ENCODE measurements around the gene HCFC1R1. TPM values are rescaled to one million over a fixed set of nuclear protein-coding genes. Genes with fewer than 3 reads are reported as not detected.
A peak's percentile ranks its signal among the peaks of the same experiment; 100 is the strongest.

The HCFC1R1 gene
- total and polyA plus RNA-seq, 2 experiments from 2014 or later, result 30.2 to 192 TPM

GRCh38 chr16:3009568-3010390 lies 14.0 kb downstream of the HCFC1R1 start:
- Mint-ChIP-seq H3K4me3 (peak overlapping the region; percentile 82), H3K27ac (peak overlapping the region; percentile 100), H3K27me3 (ENCODE audit: insufficient read depth, low read depth, poor library complexity) (peaks cover 54% of the 10 kb centered on the region), H3K4me1 (peaks cover 66% of the 10 kb centered on the region), H3K36me3 (ENCODE audit: low read depth) (peaks cover 18% of the 10 kb centered on the region), H3K9me3 (no peaks in the 10 kb centered on the region)
- no peaks in the 10 kb centered on the region for H3K36me3 ChIP-seq (ENCODE audit: insufficient read depth)
- no peaks in the 10 kb centered on the region for H3K9me2 ChIP-seq (ENCODE audit: insufficient read depth)
- DNase-seq (ENCODE audit: low spot score) (peak; percentile 97), ATAC-seq (peak; percentile 20)
- H3K4me1 ChIP-seq (ENCODE audit: insufficient read depth), result peaks cover 82% of the 10 kb centered on the region
- H4K20me1 ChIP-seq (replicated peaks; ENCODE audit: insufficient read depth), result peaks cover 1% of the 10 kb centered on the region; the same call in 1 of the 2 replicates
- H3K4me3 ChIP-seq, result peak overlapping the region; percentile 55
- 0 out of 2 replicates have a peak, but pooled peaks have one; percentile 17 for TF ChIP-seq ETS1 (IDR thresholded peaks at IDR 0.05)
- TF ChIP-seq EZH2 (IDR thresholded peaks at IDR 0.05; ENCODE audit: low read depth, unreplicated experiment), result no peak
- no peak for TF ChIP-seq ZNF331 (CRISPR knock-in tag; IDR thresholded peaks at IDR 0.05; ENCODE audit: low read depth)
- TF ChIP-seq POLR2AphosphoS5 (IDR thresholded peaks at IDR 0.05; ENCODE audit: low read depth), result peak; percentile 64; the same call in 1 of the 2 replicates
- 0 out of 2 replicates have a peak, but pooled peaks have one; percentile 17 for TF ChIP-seq CREB1 (CRISPR knock-in tag; IDR thresholded peaks at IDR 0.05; ENCODE audit: low read depth)
- TF ChIP-seq JUNB (IDR thresholded peaks at IDR 0.05; ENCODE audit: unreplicated experiment), result no peak
- TF ChIP-seq REST (IDR thresholded peaks at IDR 0.05; ENCODE audit: unreplicated experiment), result peak; percentile 33
- H3F3A ChIP-seq (replicated peaks; ENCODE audit: low read depth), result peaks cover 58% of the 10 kb centered on the region
- H3K27ac ChIP-seq (ENCODE audit: low read depth), result peak overlapping the region; percentile 100
- peaks cover 11% of the 10 kb centered on the region for H3K27me3 ChIP-seq (ENCODE audit: insufficient read depth)
- H3K79me2 ChIP-seq (replicated peaks; ENCODE audit: insufficient read depth), result no peaks in the 10 kb centered on the region; the same call in 1 of the 2 replicates
- H3K4me2 ChIP-seq, result peak overlapping the region; percentile 84
- no peak overlapping the region for H2AFZ ChIP-seq

- Histone ChIP-seq H3K27me3 (ENCODE audit: insufficient read depth) (peaks cover 11% of the 10 kb centered on the region), H3K27ac (ENCODE audit: low read depth) (peak overlapping the region; percentile 100), H3K4me2 (peak overlapping the region; percentile 84), H3F3A (replicated peaks; ENCODE audit: low read depth) (peaks cover 49% of the 10 kb centered on the region), H4K20me1 (replicated peaks; ENCODE audit: insufficient read depth) (no peaks in the 10 kb centered on the region), H3K9me2 (ENCODE audit: insufficient read depth) (no peaks in the 10 kb centered on the region), H3K4me3 (peak overlapping the region; percentile 55), H3K79me2 (replicated peaks; ENCODE audit: insufficient read depth) (no peaks in the 10 kb centered on the region; the same call in 1 of the 2 replicates), H2AFZ (no peak overlapping the region), H3K4me1 (ENCODE audit: insufficient read depth) (peaks cover 71% of the 10 kb centered on the region), H3K36me3 (ENCODE audit: insufficient read depth) (no peaks in the 10 kb centered on the region)
- peak overlapping the region; percentile 82 for H3K4me3 Mint-ChIP-seq
- H3K4me1 Mint-ChIP-seq, result peaks cover 56% of the 10 kb centered on the region
- peaks cover 9% of the 10 kb centered on the region; the same call in 2 of the 3 replicates for H3K36me3 Mint-ChIP-seq (ENCODE audit: low read depth)
- peak overlapping the region; percentile 100 for H3K27ac Mint-ChIP-seq
- ATAC-seq (peak; percentile 4; the same call in 2 of the 3 replicates), DNase-seq (ENCODE audit: low spot score) (no peak)
- peaks cover 45% of the 10 kb centered on the region for H3K27me3 Mint-ChIP-seq (ENCODE audit: insufficient read depth, low read depth, poor library complexity)
- no peaks in the 10 kb centered on the region for H3K9me3 Mint-ChIP-seq
- TF ChIP-seq NANOG (IDR thresholded peaks at IDR 0.05; ENCODE audit: borderline replicate concordance) (no peak), ZNF331 (CRISPR knock-in tag; IDR thresholded peaks at IDR 0.05; ENCODE audit: low read depth) (no peak), ZNF462 (CRISPR knock-in tag; IDR thresholded peaks at IDR 0.05) (no peak), EZH2 (IDR thresholded peaks at IDR 0.05; ENCODE audit: low read depth, unreplicated experiment) (no peak), JUNB (IDR thresholded peaks at IDR 0.05; ENCODE audit: unreplicated experiment) (no peak)
Measured at GRCh38 chr16:3008690-3009037, 15.1 kb downstream of the HCFC1R1 start.

All from GM23338 (cell line).